ENCODE measurements around the gene FBXO28. TPM values are rescaled to one million over a fixed set of nuclear protein-coding genes. Genes with fewer than 3 reads are reported as not detected.

FBXO28 gene
- total RNA-seq, 1 experiment from 2014 or later = 36.6 TPM

DNA sequence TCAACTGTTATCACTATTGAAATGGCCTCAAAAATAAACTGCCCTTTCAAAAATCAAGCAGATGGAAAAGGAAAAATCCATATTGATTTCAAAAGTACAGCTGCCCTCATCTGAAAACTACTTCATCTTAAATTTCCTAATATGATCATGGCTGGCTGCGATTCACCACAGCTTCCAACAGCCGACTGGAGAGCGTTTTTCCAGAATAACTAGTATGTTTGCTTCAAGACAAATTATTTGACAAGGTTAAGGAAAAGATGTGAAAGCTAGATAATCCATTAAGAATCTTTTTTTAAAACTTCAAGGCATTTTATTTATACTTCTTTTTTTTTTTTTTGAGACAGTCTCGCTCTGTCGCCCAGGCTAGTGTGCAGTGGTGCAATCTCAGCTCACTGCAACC is 65.0 kb downstream of the FBXO28 start:
- H3K9me3 ChIP-seq (ENCODE audit: control insufficient read depth, insufficient read depth, low read depth, low read length) = no peaks in the 10 kb centered on the region
- ATAC-seq = no peak
- CTCF ChIA-PET = no interaction called here
- intact Hi-C loops (cut with micrococcal nuclease; ENCODE audit: unreplicated experiment) = no loop called here
- no peak for DNase-seq (ENCODE audit: low read depth, low spot score)
- POLR2A ChIA-PET = no interaction called here
- H3K4me3 ChIP-seq (ENCODE audit: low read depth in 2 of 2, low read length in 2 of 2) = no peak overlapping the region
- 0 out of 2 replicates have a peak, but pooled peaks cover 6% of the 10 kb centered on the region for H3K4me1 ChIP-seq (ENCODE audit: control insufficient read depth, insufficient read depth, low read length)
- no peak overlapping the region for H3K27ac ChIP-seq (ENCODE audit: low read length)
- TF ChIP-seq, protein P1, sequence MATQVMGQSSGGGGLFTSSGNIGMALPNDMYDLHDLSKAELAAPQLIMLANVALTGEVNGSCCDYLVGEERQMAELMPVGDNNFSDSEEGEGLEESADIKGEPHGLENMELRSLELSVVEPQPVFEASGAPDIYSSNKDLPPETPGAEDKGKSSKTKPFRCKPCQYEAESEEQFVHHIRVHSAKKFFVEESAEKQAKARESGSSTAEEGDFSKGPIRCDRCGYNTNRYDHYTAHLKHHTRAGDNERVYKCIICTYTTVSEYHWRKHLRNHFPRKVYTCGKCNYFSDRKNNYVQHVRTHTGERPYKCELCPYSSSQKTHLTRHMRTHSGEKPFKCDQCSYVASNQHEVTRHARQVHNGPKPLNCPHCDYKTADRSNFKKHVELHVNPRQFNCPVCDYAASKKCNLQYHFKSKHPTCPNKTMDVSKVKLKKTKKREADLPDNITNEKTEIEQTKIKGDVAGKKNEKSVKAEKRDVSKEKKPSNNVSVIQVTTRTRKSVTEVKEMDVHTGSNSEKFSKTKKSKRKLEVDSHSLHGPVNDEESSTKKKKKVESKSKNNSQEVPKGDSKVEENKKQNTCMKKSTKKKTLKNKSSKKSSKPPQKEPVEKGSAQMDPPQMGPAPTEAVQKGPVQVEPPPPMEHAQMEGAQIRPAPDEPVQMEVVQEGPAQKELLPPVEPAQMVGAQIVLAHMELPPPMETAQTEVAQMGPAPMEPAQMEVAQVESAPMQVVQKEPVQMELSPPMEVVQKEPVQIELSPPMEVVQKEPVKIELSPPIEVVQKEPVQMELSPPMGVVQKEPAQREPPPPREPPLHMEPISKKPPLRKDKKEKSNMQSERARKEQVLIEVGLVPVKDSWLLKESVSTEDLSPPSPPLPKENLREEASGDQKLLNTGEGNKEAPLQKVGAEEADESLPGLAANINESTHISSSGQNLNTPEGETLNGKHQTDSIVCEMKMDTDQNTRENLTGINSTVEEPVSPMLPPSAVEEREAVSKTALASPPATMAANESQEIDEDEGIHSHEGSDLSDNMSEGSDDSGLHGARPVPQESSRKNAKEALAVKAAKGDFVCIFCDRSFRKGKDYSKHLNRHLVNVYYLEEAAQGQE (IDR thresholded peaks at IDR 0.05; ENCODE audit: insufficient read depth in 1 of 2, low read depth in 2 of 2, low read length in 1 of 2) = no peak
- no peak for TF ChIP-seq SIN3A (IDR thresholded peaks at IDR 0.05; ENCODE audit: borderline replicate concordance, insufficient read depth, low read depth, low read length)
- no peak for TF ChIP-seq TCF7L2 (IDR thresholded peaks at IDR 0.05; ENCODE audit: low read depth, low read length)
- TF ChIP-seq, protein P2, sequence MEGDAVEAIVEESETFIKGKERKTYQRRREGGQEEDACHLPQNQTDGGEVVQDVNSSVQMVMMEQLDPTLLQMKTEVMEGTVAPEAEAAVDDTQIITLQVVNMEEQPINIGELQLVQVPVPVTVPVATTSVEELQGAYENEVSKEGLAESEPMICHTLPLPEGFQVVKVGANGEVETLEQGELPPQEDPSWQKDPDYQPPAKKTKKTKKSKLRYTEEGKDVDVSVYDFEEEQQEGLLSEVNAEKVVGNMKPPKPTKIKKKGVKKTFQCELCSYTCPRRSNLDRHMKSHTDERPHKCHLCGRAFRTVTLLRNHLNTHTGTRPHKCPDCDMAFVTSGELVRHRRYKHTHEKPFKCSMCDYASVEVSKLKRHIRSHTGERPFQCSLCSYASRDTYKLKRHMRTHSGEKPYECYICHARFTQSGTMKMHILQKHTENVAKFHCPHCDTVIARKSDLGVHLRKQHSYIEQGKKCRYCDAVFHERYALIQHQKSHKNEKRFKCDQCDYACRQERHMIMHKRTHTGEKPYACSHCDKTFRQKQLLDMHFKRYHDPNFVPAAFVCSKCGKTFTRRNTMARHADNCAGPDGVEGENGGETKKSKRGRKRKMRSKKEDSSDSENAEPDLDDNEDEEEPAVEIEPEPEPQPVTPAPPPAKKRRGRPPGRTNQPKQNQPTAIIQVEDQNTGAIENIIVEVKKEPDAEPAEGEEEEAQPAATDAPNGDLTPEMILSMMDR (IDR thresholded peaks at IDR 0.05) = no peak
- no peak for TF ChIP-seq POLR2AphosphoS5 (IDR thresholded peaks at IDR 0.05; ENCODE audit: low read depth, low read length)
- in situ Hi-C loops (cut with HindIII; ENCODE audit: low pct_unique_long_range_greater_than_20kb, low sequenced_read_pairs) = no loop called here
- no peaks in the 10 kb centered on the region for H3K27me3 ChIP-seq (ENCODE audit: control insufficient read depth, insufficient read depth, low read length)
- no TSS peak for BruUV-seq (replicated peaks)
- no peaks in the 10 kb centered on the region; the same call in 1 of the 2 replicates for H3K36me3 ChIP-seq (ENCODE audit: control insufficient read depth, insufficient read depth, low read length)

DNA sequence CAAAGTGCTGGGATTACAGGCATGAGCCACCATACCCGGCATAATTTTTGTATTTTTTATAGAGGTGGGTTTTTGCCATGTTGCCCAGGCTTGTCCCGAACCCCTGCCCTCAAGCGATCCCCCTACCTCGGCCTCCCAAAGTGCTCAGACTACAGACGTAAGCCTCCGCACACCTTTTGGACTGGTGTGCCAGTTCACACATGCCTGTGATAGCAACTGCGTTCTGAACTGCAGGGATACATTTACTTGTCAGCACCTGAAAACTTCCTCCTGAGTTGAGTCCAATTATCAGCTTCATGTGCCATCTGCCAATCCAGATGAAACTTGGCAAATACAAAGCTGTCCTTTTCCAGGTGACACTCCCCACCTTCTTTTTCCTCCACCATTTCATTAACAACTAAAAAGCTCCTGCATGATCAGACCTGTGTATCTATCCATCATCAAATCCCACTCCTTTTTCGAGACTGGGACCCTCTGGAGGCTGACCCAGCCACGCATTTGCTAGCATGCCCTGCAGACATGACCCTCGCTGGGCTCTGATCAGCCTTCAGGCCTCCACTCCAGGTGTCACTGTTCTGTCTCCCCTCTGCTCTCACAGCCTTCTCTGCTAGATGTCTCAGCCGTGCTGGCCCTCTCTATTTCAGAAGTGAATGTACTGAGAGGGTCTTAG is 67.0 kb downstream of the FBXO28 start:
- TF ChIP-seq TCF7L2 (IDR thresholded peaks at IDR 0.05; ENCODE audit: low read depth, low read length) = no peak
- TF ChIP-seq POLR2AphosphoS5 (IDR thresholded peaks at IDR 0.05; ENCODE audit: low read depth, low read length) = no peak
- TF ChIP-seq, protein P1 (IDR thresholded peaks at IDR 0.05; ENCODE audit: insufficient read depth in 1 of 2, low read depth in 2 of 2, low read length in 1 of 2) = no peak
- no peak for TF ChIP-seq SIN3A (IDR thresholded peaks at IDR 0.05; ENCODE audit: borderline replicate concordance, insufficient read depth, low read depth, low read length)
- TF ChIP-seq, protein P2 (IDR thresholded peaks at IDR 0.05) = no peak
- POLR2A ChIA-PET = interaction anchor here (0.6 kb wide), 1 partner anchor 36 kb away, joined by 3 read pairs; no protein-coding TSS in a partner anchor
- no peak overlapping the region for H3K27ac ChIP-seq (ENCODE audit: low read length)
- H3K4me3 ChIP-seq (ENCODE audit: low read depth in 2 of 2, low read length in 2 of 2) = no peak overlapping the region
- H3K36me3 ChIP-seq (ENCODE audit: control insufficient read depth, insufficient read depth, low read length) = no peaks in the 10 kb centered on the region; the same call in 1 of the 2 replicates
- ATAC-seq (no peak), DNase-seq (ENCODE audit: low read depth, low spot score) (no peak)
- no peaks in the 10 kb centered on the region for H3K9me3 ChIP-seq (ENCODE audit: control insufficient read depth, insufficient read depth, low read depth, low read length)
- intact Hi-C loops (cut with micrococcal nuclease; ENCODE audit: unreplicated experiment) = loop anchor here (10.0 kb wide), 1 partner anchor 154 kb away; the partner anchor contains the start of gene NVL
- H3K4me1 ChIP-seq (ENCODE audit: control insufficient read depth, insufficient read depth, low read length) = 0 out of 2 replicates have a peak, but pooled peaks cover 6% of the 10 kb centered on the region
- BruUV-seq (replicated peaks) = no TSS peak
- CTCF ChIA-PET = no interaction called here
- no peaks in the 10 kb centered on the region for H3K27me3 ChIP-seq (ENCODE audit: control insufficient read depth, insufficient read depth, low read length)
- in situ Hi-C loops (cut with HindIII; ENCODE audit: low pct_unique_long_range_greater_than_20kb, low sequenced_read_pairs) = no loop called here

Measured in Panc1 (cell line).